Neutrophil (primary cell): ENCODE results near the gene HS1BP3.

Experiments
- H3K27ac ChIP-seq: fragments of 200-600 bp; sonication (generic); 2 replicates; pipeline ENCODE4 v1.5.1; 2016; ENCODE audit warnings: mild to moderate bottlenecking, moderate library complexity
- H3K27me3 ChIP-seq: fragments of 200-600 bp; sonication (generic); 2 replicates; pipeline ENCODE4 v1.6.0; 2016; ENCODE audit warnings: mild to moderate bottlenecking
- H3K36me3 ChIP-seq: fragments of 200-600 bp; sonication (generic); 2 replicates; pipeline ENCODE4 v1.5.1; 2017
- H3K4me1 ChIP-seq, 2 experiments: fragments of 200-600 bp in 1 of 2; sonication (generic) in 1 of 2; 1 replicate in 1 of 2; 2 replicates in 1 of 2; pipeline versions ENCODE4 v1.5.1 to v1.6.1; 2013 to 2016; ENCODE audit warnings: low read depth in 1 of 2, low read length in 1 of 2, mild to moderate bottlenecking in 1 of 2, moderate library complexity in 1 of 2; ENCODE audit not compliant: control insufficient read depth in 1 of 2, insufficient read depth in 1 of 2
- H3K4me3 ChIP-seq, 2 experiments: fragments of 200-600 bp in 1 of 2; sonication (generic) in 1 of 2; 1 replicate in 1 of 2; 2 replicates in 1 of 2; pipeline ENCODE4 v1.5.1; 2013 to 2016; ENCODE audit warnings: low read depth in 1 of 2, low read length in 1 of 2, mild to moderate bottlenecking in 1 of 2, moderate library complexity in 1 of 2
- H3K9me3 ChIP-seq: fragments of 200-600 bp; sonication (generic); 2 replicates; pipeline ENCODE4 v1.5.1; 2016
- CTCF ChIP-seq: fragments of 200-600 bp; sonication (generic); IDR thresholded peaks from 2 replicates; pipeline ENCODE4 v1.5.1; 2016; ENCODE audit warnings: antibody characterized with exemption

HS1BP3 gene

GRCh38 chr2:20597860-20598183, 53.1 kb downstream of the HS1BP3 start:
- H3K27ac ChIP-seq = no peak overlapping the region
- H3K9me3 ChIP-seq = no peaks in the 10 kb centered on the region
- H3K36me3 ChIP-seq = no peaks in the 10 kb centered on the region
- peaks cover 0 to 5% of the 10 kb centered on the region in 2 experiments for H3K4me1 ChIP-seq
- H3K4me3 ChIP-seq = no peak overlapping the region
- H3K27me3 ChIP-seq = no peaks in the 10 kb centered on the region
- no peak for TF ChIP-seq CTCF

- Histone ChIP-seq H3K36me3 (no peaks in the 10 kb centered on the region), H3K9me3 (no peaks in the 10 kb centered on the region), H3K27me3 (no peaks in the 10 kb centered on the region), H3K27ac (no peak overlapping the region), H3K4me1 (peaks cover 0 to 5% of the 10 kb centered on the region in 2 experiments), H3K4me3 (no peak overlapping the region)
- TF ChIP-seq CTCF = no peak
Observed at GRCh38 chr2:20596973-20597859, 53.7 kb downstream of the HS1BP3 start.

- no peak for TF ChIP-seq CTCF
- Histone ChIP-seq H3K27me3 (no peaks in the 10 kb centered on the region), H3K4me3 (no peak overlapping the region), H3K36me3 (no peaks in the 10 kb centered on the region), H3K9me3 (no peaks in the 10 kb centered on the region), H3K4me1 (peaks cover 0 to 5% of the 10 kb centered on the region in 2 experiments), H3K27ac (no peak overlapping the region)
Observed at GRCh38 chr2:20596193-20596972, 54.5 kb downstream of the HS1BP3 start.

- peaks cover 0 to 5% of the 10 kb centered on the region in 2 experiments for H3K4me1 ChIP-seq
- no peak overlapping the region for H3K27ac ChIP-seq
- H3K4me3 ChIP-seq = no peak overlapping the region
- TF ChIP-seq CTCF = no peak
- H3K27me3 ChIP-seq = no peaks in the 10 kb centered on the region
- no peaks in the 10 kb centered on the region for H3K36me3 ChIP-seq
- H3K9me3 ChIP-seq = no peaks in the 10 kb centered on the region
Observed at GRCh38 chr2:20595439-20596192, 55.3 kb downstream of the HS1BP3 start.

- Histone ChIP-seq H3K9me3 (no peaks in the 10 kb centered on the region), H3K27ac (no peak overlapping the region), H3K4me3 (no peak overlapping the region), H3K27me3 (no peaks in the 10 kb centered on the region), H3K36me3 (no peaks in the 10 kb centered on the region), H3K4me1 (peaks cover 0 to 5% of the 10 kb centered on the region in 2 experiments)
- no peak for TF ChIP-seq CTCF
Observed at GRCh38 chr2:20594957-20595356, 55.9 kb downstream of the HS1BP3 start.
